ENCODE results near the gene AFG1L.
"Not testable (repeated sequence)": the region's sequence is repeated elsewhere in the genome, so short reads cannot be mapped to it uniquely, and the experiment has no call there.

AFG1L gene

GRCh38 chr6:108304646-108305045 is 9.8 kb downstream of the AFG1L start:
- in situ Hi-C loops (cut with MboI; ENCODE audit: low pct_unique_long_range_greater_than_20kb, low sequenced_read_pairs, unreplicated experiment): no loop called here
- no peak for DNase-seq (ENCODE audit: low spot score)
- TF ChIP-seq CTCF (IDR thresholded peaks at IDR 0.05; ENCODE audit: extremely low read depth, insufficient read depth, missing control alignments): no peak

- DNase-seq (ENCODE audit: low spot score); in situ Hi-C loops (cut with MboI; ENCODE audit: low pct_unique_long_range_greater_than_20kb, low sequenced_read_pairs, unreplicated experiment): not testable (repeated sequence)
Observed at GRCh38 chr6:108308641-108309040, 13.8 kb downstream of the AFG1L start.

DNA sequence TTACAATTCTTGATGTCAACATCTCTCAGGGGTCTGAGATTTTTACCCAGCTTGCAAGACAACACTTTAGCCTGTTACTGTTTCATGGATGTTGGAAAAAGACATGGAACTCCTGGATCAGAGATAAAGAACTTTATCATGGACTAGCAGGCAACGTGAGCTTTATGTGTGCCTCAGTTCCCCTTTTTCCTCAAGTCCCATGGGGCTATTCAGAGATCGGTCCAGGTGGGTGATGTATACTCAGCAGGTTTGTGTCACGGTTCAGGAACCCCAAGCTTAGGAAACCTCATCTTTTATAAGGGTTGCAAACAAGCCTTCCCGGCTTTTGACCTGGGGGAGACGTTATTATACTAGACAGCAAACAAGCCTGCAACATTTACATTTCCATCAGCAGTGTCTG is 15.0 kb downstream of the AFG1L start:
- in situ Hi-C loops (cut with MboI; ENCODE audit: low pct_unique_long_range_greater_than_20kb, low sequenced_read_pairs, unreplicated experiment): no loop called here

DNA sequence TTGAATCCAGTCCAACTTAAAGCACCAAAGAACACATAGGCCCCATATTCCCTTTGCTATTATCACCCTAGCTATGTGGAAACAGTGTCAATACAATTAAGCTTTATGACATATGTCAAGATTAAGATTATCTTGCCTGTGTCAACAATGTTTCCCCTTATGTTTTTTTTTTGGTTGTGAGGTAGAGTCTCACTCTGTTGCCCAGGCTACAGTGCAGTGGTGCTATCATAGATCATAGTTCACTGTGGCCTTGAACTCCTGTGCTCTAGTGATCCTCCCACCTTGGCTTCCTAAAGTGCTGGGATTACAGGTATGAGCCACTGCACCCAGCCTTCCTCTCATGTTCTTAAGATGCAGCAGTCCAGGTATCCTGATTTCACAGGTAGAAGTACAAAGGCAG is 17.8 kb downstream of the AFG1L start:
- in situ Hi-C loops (cut with MboI; ENCODE audit: low pct_unique_long_range_greater_than_20kb, low sequenced_read_pairs, unreplicated experiment): no loop called here
- DNase-seq (ENCODE audit: low spot score): no peak
- no peak for TF ChIP-seq CTCF (IDR thresholded peaks at IDR 0.05; ENCODE audit: extremely low read depth, insufficient read depth, missing control alignments)

More for the DNA sequence above, 15.0 kb downstream of the AFG1L start:
- no peak for TF ChIP-seq CTCF (IDR thresholded peaks at IDR 0.05; ENCODE audit: extremely low read depth, insufficient read depth, missing control alignments)
- no peak for DNase-seq (ENCODE audit: low spot score)

GRCh38 chr6:108321253-108321747 is 26.4 kb downstream of the AFG1L start:
- DNase-seq (ENCODE audit: low spot score): no peak
- in situ Hi-C loops (cut with MboI; ENCODE audit: low pct_unique_long_range_greater_than_20kb, low sequenced_read_pairs, unreplicated experiment): no loop called here
- TF ChIP-seq CTCF (IDR thresholded peaks at IDR 0.05; ENCODE audit: extremely low read depth, insufficient read depth, missing control alignments): no peak

- no peak for TF ChIP-seq CTCF (IDR thresholded peaks at IDR 0.05; ENCODE audit: extremely low read depth, insufficient read depth, missing control alignments)
- in situ Hi-C loops (cut with MboI; ENCODE audit: low pct_unique_long_range_greater_than_20kb, low sequenced_read_pairs, unreplicated experiment): no loop called here
- no peak for DNase-seq (ENCODE audit: low spot score)
Observed at GRCh38 chr6:108322728-108323127, 27.9 kb downstream of the AFG1L start.

- DNase-seq (ENCODE audit: low spot score): no peak
- TF ChIP-seq CTCF (IDR thresholded peaks at IDR 0.05; ENCODE audit: extremely low read depth, insufficient read depth, missing control alignments): no peak
- in situ Hi-C loops (cut with MboI; ENCODE audit: low pct_unique_long_range_greater_than_20kb, low sequenced_read_pairs, unreplicated experiment): no loop called here
Observed at GRCh38 chr6:108323710-108324466, 29.0 kb downstream of the AFG1L start.

DNA sequence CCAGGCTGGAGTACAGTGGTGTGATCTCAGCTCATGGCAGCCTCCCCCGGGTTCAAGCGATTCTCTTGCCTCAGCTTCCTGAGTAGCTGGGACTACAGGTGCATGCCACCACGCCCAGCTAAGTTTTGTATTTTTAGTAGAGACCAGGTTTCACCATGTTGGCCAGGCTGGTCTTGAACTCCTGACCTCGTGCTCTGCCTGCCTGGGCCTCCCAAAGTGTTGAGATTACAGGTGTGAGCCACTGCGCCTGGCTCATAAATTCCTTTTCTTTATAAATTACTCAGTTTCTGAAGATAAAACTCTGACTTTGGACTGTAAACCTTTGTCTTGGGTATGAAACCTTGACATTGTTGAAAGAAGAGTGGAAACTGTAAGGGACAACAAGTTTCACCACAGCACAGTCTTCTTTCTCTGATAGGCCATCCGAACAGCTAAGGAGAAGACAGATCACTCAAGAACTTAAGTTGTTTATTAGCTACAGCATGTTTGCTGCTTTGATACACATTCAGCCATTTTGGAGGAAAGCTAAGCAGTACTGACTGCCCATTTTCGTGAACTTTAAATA is 35.4 kb downstream of the AFG1L start:
- in situ Hi-C loops (cut with MboI; ENCODE audit: low pct_unique_long_range_greater_than_20kb, low sequenced_read_pairs, unreplicated experiment): not testable (repeated sequence)

More for the DNA sequence above, 35.4 kb downstream of the AFG1L start:
- DNase-seq (ENCODE audit: low spot score): not testable (repeated sequence)

All from GM13977 (cell line).